ENCODE data around the gene MAN2A1. TPM values are rescaled to one million over a fixed set of nuclear protein-coding genes. Genes with fewer than 3 reads are reported as not detected.
A peak's percentile ranks its signal among the peaks of the same experiment; 100 is the strongest.
"Not testable (repeated sequence)": the region's sequence is repeated elsewhere in the genome, so short reads cannot be mapped to it uniquely, and the experiment has no call there.

The MAN2A1 gene
- total and polyA plus RNA-seq, 4 donors, result 29.5 to 107 (median 42.0) TPM

DNA sequence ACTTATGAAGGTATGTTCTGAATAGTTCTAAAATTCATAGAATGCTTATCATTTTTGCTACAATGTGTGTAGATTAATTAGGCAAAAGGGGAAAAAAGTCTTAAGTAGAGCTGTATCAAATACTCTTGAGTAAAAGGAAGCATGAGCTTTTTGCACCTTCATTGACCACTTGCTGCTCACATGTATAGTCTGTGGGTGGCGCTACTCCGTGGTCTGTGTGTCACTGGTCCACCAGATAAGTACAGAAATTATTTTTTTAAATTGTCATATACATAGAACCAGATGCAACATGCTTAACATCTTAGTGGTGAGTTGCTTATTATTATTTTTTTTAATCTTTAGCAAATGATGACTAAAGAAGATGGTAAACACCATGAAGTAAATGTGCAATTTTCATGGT lies 130.2 kb downstream of the MAN2A1 start:
- H3K36me3 ChIP-seq (ENCODE audit: control insufficient read depth, insufficient read depth, low read length), result no peaks in the 10 kb centered on the region
- no peak overlapping the region for H3K4me3 ChIP-seq (ENCODE audit: low read depth, low read length)
- no peaks in the 10 kb centered on the region for H3K9me3 ChIP-seq (ENCODE audit: control insufficient read depth, insufficient read depth, low read length)
- no CpG with 5 or more reads among the region's 2 CpGs for WGBS (ENCODE audit: insufficient coverage)
- DNase-seq (ENCODE audit: low read depth in 4 of 6, low spot score in 6 of 6), result no peak
- no peak overlapping the region for H3K27ac ChIP-seq (ENCODE audit: low read depth, low read length)
- no peaks in the 10 kb centered on the region for H3K4me1 ChIP-seq (ENCODE audit: control insufficient read depth, insufficient read depth, low read length)
- H3K27me3 ChIP-seq (ENCODE audit: control insufficient read depth, insufficient read depth, low read length), result no peaks in the 10 kb centered on the region

DNA sequence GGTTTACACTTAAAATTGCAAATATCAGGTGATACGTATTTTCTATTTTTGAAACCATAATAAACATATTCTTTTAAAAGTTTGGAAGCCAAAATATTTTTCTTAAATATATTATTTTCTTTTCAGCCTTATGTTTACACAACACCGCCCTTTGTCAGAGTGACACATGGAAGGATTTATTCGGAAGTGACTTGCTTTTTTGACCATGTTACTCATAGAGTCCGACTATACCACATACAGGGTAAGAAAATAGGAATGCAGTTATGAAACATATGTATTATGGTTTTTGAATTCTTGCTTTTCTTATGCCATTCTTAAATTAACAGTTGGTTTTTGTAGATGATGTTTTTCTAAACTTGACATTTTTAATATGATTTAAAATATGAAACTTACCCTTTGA lies 133.9 kb downstream of the MAN2A1 start:
- Histone ChIP-seq H3K36me3 (ENCODE audit: control insufficient read depth, insufficient read depth, low read length) (no peaks in the 10 kb centered on the region), H3K27ac (ENCODE audit: low read depth, low read length) (no peak overlapping the region), H3K9me3 (ENCODE audit: control insufficient read depth, insufficient read depth, low read length) (no peaks in the 10 kb centered on the region), H3K27me3 (ENCODE audit: control insufficient read depth, insufficient read depth, low read length) (no peaks in the 10 kb centered on the region), H3K4me3 (ENCODE audit: low read depth, low read length) (no peak overlapping the region), H3K4me1 (ENCODE audit: control insufficient read depth, insufficient read depth, low read length) (no peaks in the 10 kb centered on the region)
- no peak for DNase-seq (ENCODE audit: low read depth in 4 of 6, low spot score in 6 of 6)
- WGBS (ENCODE audit: insufficient coverage), result no CpG with 5 or more reads among the region's 4 CpGs

DNA sequence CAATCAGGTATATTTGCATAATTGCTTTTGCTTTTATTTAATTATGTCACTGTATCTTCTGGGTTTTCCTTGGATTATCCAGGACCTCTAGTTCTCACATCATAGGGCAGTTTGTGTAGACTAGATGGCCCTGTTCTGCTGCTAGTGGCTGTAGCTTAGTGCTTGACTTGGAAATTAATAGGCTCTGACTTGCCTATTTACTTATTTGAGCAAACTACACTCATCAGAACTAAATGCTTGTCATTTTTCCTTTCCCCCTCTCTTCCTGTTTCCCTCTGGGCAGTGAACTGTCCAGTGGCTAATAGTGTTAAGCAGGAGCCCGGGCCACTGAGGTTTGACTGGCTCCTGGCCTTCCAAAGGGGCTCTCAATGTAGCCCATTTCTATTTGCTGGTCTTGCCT lies 135.7 kb downstream of the MAN2A1 start:
- Histone ChIP-seq H3K27ac (ENCODE audit: low read depth, low read length) (no peak overlapping the region), H3K4me1 (ENCODE audit: control insufficient read depth, insufficient read depth, low read length) (no peaks in the 10 kb centered on the region), H3K4me3 (ENCODE audit: low read depth, low read length) (no peak overlapping the region), H3K36me3 (ENCODE audit: control insufficient read depth, insufficient read depth, low read length) (no peaks in the 10 kb centered on the region), H3K27me3 (ENCODE audit: control insufficient read depth, insufficient read depth, low read length) (no peaks in the 10 kb centered on the region), H3K9me3 (ENCODE audit: control insufficient read depth, insufficient read depth, low read length) (no peaks in the 10 kb centered on the region)
- no peak for DNase-seq (ENCODE audit: low read depth in 4 of 6, low spot score in 6 of 6)
- 100% methylated on average over 1 of the region's 1 CpG for WGBS (ENCODE audit: insufficient coverage)

DNA sequence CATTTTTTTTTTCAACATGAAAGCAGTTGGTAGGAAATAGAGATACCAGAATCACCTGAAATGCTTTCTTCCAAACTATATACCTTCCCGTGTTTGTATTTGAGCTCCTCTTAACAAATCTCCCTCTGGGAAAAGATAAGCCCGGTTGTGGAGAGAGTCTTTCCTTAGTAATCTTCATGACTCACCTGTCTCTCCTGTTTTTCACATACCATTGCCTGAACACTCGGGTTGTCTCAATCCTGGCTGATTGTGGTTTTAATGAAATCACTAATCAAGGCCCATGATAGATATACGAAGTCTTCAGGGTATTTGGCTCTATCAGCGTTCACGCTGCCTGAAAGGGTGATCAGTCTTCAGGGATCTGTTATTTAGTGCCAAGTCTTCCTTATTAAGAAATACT lies 136.7 kb downstream of the MAN2A1 start:
- no peaks in the 10 kb centered on the region for H3K9me3 ChIP-seq (ENCODE audit: control insufficient read depth, insufficient read depth, low read length)
- H3K27ac ChIP-seq (ENCODE audit: low read depth, low read length), result no peak overlapping the region
- WGBS (ENCODE audit: insufficient coverage), result 80% methylated on average over 1 of the region's 6 CpGs
- no peaks in the 10 kb centered on the region for H3K27me3 ChIP-seq (ENCODE audit: control insufficient read depth, insufficient read depth, low read length)
- H3K4me1 ChIP-seq (ENCODE audit: control insufficient read depth, insufficient read depth, low read length), result no peaks in the 10 kb centered on the region
- no peak for DNase-seq (ENCODE audit: low read depth in 4 of 6, low spot score in 6 of 6)
- H3K36me3 ChIP-seq (ENCODE audit: control insufficient read depth, insufficient read depth, low read length), result no peaks in the 10 kb centered on the region
- no peak overlapping the region for H3K4me3 ChIP-seq (ENCODE audit: low read depth, low read length)

DNA sequence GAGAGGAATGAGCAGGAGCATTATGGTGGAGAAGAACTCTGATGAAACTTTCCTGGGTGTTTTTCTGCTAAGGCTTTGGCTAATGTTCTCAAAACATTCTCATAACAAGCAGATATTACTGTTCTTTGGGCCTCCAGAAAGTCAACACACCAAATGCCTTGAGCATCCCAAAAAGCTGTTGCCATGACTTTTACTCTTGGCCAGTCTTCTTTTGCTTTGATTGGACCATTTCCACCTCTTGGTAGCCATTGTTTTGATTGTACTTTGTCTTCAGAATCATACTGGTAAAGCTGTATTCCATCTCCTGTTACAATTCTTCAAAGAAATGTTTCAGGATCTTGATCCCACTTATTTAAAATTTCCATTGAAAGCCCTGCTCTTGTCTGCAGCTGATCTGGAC lies 139.6 kb downstream of the MAN2A1 start:
- Histone ChIP-seq H3K27me3 (ENCODE audit: control insufficient read depth, insufficient read depth, low read length) (no peaks in the 10 kb centered on the region), H3K4me3 (ENCODE audit: low read depth, low read length) (no peak overlapping the region), H3K9me3 (ENCODE audit: control insufficient read depth, insufficient read depth, low read length) (no peaks in the 10 kb centered on the region), H3K36me3 (ENCODE audit: control insufficient read depth, insufficient read depth, low read length) (peaks cover 8% of the 10 kb centered on the region), H3K4me1 (ENCODE audit: control insufficient read depth, insufficient read depth, low read length) (no peaks in the 10 kb centered on the region), H3K27ac (ENCODE audit: low read depth, low read length) (no peak overlapping the region)
- DNase-seq (ENCODE audit: low read depth in 4 of 6, low spot score in 6 of 6), result peak in 1 of 6 donors; percentile 3

DNA sequence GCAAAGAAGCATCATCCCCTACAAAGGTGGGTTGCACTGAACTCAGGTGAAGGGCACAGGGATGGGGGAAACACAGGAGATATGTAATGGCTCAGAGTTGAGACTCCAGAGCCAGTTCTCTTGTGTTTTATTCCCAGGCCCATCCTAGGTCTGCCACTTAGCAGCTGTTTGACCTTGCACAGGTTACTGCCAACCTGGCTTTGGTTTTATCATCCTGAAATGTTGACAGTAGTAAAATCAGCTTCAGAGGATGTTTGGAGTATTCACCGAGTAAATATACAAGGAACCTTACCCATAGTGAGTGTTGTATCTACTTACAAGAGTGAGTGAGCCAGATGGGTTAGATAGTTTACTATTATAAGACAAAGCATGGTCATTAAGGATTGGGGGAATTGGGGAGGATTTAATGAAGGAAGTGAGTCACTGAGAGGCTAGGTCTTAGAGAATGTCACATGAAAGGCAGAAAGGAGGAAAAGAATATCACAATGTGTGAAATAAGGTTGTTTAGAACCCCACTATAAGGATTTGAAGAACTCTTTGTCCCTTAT lies 141.3 kb downstream of the MAN2A1 start:
- Histone ChIP-seq H3K4me3 (ENCODE audit: low read depth, low read length) (no peak overlapping the region), H3K9me3 (ENCODE audit: control insufficient read depth, insufficient read depth, low read length) (no peaks in the 10 kb centered on the region), H3K4me1 (ENCODE audit: control insufficient read depth, insufficient read depth, low read length) (no peaks in the 10 kb centered on the region), H3K27ac (ENCODE audit: low read depth, low read length) (no peak overlapping the region), H3K27me3 (ENCODE audit: control insufficient read depth, insufficient read depth, low read length) (no peaks in the 10 kb centered on the region), H3K36me3 (ENCODE audit: control insufficient read depth, insufficient read depth, low read length) (peaks cover 8% of the 10 kb centered on the region)
- no peak for DNase-seq (ENCODE audit: low read depth in 4 of 6, low spot score in 6 of 6)
- no CpG with 5 or more reads among the region's 1 CpG for WGBS (ENCODE audit: insufficient coverage)

DNA sequence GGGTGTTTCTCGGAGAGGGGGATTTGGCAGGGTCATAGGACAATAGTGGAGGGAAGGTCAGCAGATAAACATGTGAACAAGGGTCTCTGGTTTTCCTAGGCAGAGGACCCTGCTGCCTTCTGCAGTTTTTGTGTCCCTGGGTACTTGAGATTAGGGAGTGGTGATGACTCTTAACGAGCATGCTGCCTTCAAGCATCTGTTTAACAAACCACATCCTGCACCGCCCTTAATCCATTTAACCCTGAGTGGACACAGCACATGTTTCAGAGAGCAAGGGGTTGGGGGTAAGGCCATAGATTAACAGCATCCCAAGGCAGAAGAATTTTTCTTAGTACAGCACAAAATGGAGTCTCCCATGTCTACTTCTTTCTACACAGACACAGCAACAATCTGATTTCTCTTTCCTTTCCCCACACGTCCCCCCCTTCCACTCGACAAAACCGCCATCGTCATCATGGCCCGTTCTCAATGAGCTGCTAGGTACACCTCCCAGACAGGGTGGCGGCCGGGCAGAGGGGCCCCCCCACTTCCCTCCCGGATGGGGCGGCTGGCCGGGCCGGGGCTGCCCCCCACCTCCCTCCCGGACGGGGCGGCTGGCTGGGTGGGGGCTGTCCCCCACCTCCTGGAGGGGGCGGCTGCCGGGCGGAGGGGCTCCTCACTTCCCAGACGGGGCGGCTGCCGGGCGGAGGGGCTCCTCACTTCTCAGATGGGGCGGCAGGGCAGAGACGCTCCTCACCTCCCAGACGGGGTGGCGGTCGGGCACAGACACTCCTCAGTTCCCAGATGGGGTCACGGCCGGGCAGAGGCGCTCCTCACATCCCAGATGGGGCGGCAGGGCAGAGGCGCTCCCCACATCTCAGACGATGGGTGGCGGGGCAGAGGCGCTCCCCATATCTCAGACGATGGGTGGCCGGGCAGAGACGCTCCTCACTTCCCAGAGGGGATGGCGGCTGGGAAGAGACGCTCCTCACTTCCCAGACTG lies 142.8 kb downstream of the MAN2A1 start:
- WGBS (ENCODE audit: insufficient coverage), result 97% methylated on average over 29 of the region's 42 CpGs
- H3K27ac ChIP-seq (ENCODE audit: low read depth, low read length); H3K27me3 ChIP-seq (ENCODE audit: control insufficient read depth, insufficient read depth, low read length); H3K9me3 ChIP-seq (ENCODE audit: control insufficient read depth, insufficient read depth, low read length); DNase-seq (ENCODE audit: low read depth in 4 of 6, low spot score in 6 of 6); H3K4me1 ChIP-seq (ENCODE audit: control insufficient read depth, insufficient read depth, low read length); H3K4me3 ChIP-seq (ENCODE audit: low read depth, low read length): not testable (repeated sequence)
- H3K36me3 ChIP-seq (ENCODE audit: control insufficient read depth, insufficient read depth, low read length), result peaks cover 10% of the 10 kb centered on the region

DNA sequence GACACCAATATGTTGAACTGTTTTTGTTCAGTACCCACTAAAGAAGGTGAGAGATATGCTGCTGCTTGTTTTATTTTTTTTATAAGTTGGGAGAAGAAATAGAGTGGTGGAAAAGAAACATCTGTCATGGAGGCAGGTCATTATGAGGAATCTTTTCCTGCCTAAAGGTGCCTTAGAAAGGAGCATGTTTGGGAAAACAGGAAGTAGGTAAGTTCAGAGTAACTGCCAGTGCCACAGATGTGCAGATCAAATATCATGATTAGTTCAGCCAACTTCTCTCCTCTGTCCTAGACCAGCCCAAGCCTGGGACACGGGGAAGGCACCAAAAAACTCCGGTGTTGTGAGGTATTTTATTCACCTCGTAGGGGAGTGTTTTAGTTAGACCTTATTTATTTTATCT lies 144.2 kb downstream of the MAN2A1 start:
- Histone ChIP-seq H3K9me3 (ENCODE audit: control insufficient read depth, insufficient read depth, low read length) (no peaks in the 10 kb centered on the region), H3K4me1 (ENCODE audit: control insufficient read depth, insufficient read depth, low read length) (no peaks in the 10 kb centered on the region), H3K36me3 (ENCODE audit: control insufficient read depth, insufficient read depth, low read length) (peaks cover 10% of the 10 kb centered on the region), H3K4me3 (ENCODE audit: low read depth, low read length) (no peak overlapping the region), H3K27ac (ENCODE audit: low read depth, low read length) (no peak overlapping the region), H3K27me3 (ENCODE audit: control insufficient read depth, insufficient read depth, low read length) (no peaks in the 10 kb centered on the region)
- WGBS (ENCODE audit: insufficient coverage), result no CpG with 5 or more reads among the region's 3 CpGs
- DNase-seq (ENCODE audit: low read depth in 4 of 6, low spot score in 6 of 6), result no peak

DNA sequence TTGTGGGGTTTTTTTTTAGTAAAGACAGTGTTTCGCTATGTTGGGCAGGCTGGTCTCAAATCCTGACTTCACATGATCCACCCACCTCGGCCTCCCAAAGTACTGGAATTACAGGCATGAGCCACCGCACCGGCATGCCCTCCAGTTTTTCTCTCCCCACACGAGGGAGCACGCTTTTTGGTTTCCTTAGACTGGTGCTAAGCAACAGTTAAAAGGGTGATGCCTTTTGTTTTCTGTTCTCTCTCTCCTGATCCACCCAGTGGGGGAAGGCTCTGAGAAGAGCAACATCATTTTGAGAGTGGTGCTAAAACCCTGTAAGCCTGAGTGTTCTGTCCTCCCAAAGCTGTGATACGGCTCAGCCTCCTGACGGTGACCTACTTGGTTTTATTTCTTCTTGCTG lies 146.6 kb downstream of the MAN2A1 start:
- H3K4me1 ChIP-seq (ENCODE audit: control insufficient read depth, insufficient read depth, low read length), result no peaks in the 10 kb centered on the region
- no peak overlapping the region for H3K4me3 ChIP-seq (ENCODE audit: low read depth, low read length)
- no peaks in the 10 kb centered on the region for H3K9me3 ChIP-seq (ENCODE audit: control insufficient read depth, insufficient read depth, low read length)
- H3K27me3 ChIP-seq (ENCODE audit: control insufficient read depth, insufficient read depth, low read length), result no peaks in the 10 kb centered on the region
- no peak overlapping the region for H3K27ac ChIP-seq (ENCODE audit: low read depth, low read length)
- WGBS (ENCODE audit: insufficient coverage), result 100% methylated on average over 3 of the region's 8 CpGs
- H3K36me3 ChIP-seq (ENCODE audit: control insufficient read depth, insufficient read depth, low read length), result peaks cover 14% of the 10 kb centered on the region
- DNase-seq (ENCODE audit: low read depth in 4 of 6, low spot score in 6 of 6), result peak in 1 of 6 donors; percentile 23
